Left ventricle myocardium inferior (tissue), 1 donor: ENCODE data around the gene ASTL. TPM values are rescaled to one million over a fixed set of nuclear protein-coding genes. Genes with fewer than 3 reads are reported as not detected.

Experiments used
- DNase-seq: peaks from one replicate; pipeline ENCODE4 v3.0.0-alpha.2; 2020
- H3K27ac ChIP-seq: fragments of 200-600 bp; replicated peaks from 2 replicates; pipeline ENCODE4 v1.8.0; 2021
- H3K27me3 ChIP-seq: fragments of 200-600 bp; 2 replicates; pipeline ENCODE4 v1.8.0; 2021; ENCODE audit warnings: low read depth
- H3K36me3 ChIP-seq: fragments of 200-600 bp; 2 replicates; pipeline ENCODE4 v1.8.0; 2021
- H3K4me1 ChIP-seq: fragments of 200-600 bp; 2 replicates; pipeline ENCODE4 v1.8.0; 2021
- H3K4me3 ChIP-seq: fragments of 200-600 bp; 2 replicates; pipeline ENCODE4 v1.8.0; 2021; ENCODE audit warnings: mild to moderate bottlenecking, moderate library complexity
- H3K9me3 ChIP-seq: fragments of 200-600 bp; replicated peaks from 2 replicates; pipeline ENCODE4 v1.8.0; 2021
- CTCF ChIP-seq: fragments of 200-600 bp; IDR thresholded peaks from 2 replicates; pipeline ENCODE4 v1.8.0; 2021; ENCODE audit warnings: antibody characterized with exemption, mild to moderate bottlenecking, borderline replicate concordance
- intact Hi-C: fragments of 100-400 bp; cut with micrococcal nuclease; formaldehyde crosslinking; loops from one replicate; pipeline ENCODE4 v1.11.0; 2022
- total RNA-seq: library from RNA; stranded (reverse); fragmentation: NEBNext Ultra II Directional; extraction: Animal tissue kit (Norgen Biotek cat#: 25700); gene quantifications from one replicate; pipeline ENCODE4 v1.2.1, GENCODE V29; 2021
- donor health status: DM: no; HTN: yes; CAD: no; lungs with severe emphysema.

ASTL gene
- total RNA-seq, 1 donor from 2014 or later, result not detected

- H3K4me3 ChIP-seq, result no peak overlapping the region
- no peaks in the 10 kb centered on the region for H3K36me3 ChIP-seq
- H3K9me3 ChIP-seq, result no peaks in the 10 kb centered on the region
- H3K27ac ChIP-seq, result peak overlapping the region; percentile 68
- peaks cover 44% of the 10 kb centered on the region for H3K4me1 ChIP-seq
- H3K27me3 ChIP-seq, result no peaks in the 10 kb centered on the region
- peak; percentile 18 for DNase-seq
- TF ChIP-seq CTCF, result no peak
- intact Hi-C loops, result no loop called here
These were observed 47.9 kb downstream of the ASTL start for GRCh38 chr2:96090196-96090926.

GRCh38 chr2:96089356-96090195, 48.7 kb downstream of the ASTL start:
- intact Hi-C loops, result no loop called here
- no peak for TF ChIP-seq CTCF
- peak; percentile 66 for DNase-seq
- Histone ChIP-seq H3K9me3 (no peaks in the 10 kb centered on the region), H3K4me3 (no peak overlapping the region), H3K27me3 (no peaks in the 10 kb centered on the region), H3K27ac (peak overlapping the region; percentile 68), H3K36me3 (no peaks in the 10 kb centered on the region), H3K4me1 (peaks cover 40% of the 10 kb centered on the region)

GRCh38 chr2:96088340-96089335, 49.7 kb downstream of the ASTL start:
- no peaks in the 10 kb centered on the region for H3K27me3 ChIP-seq
- H3K4me3 ChIP-seq, result no peak overlapping the region
- intact Hi-C loops, result no loop called here
- H3K9me3 ChIP-seq, result no peaks in the 10 kb centered on the region
- H3K36me3 ChIP-seq, result no peaks in the 10 kb centered on the region
- H3K27ac ChIP-seq, result no peak overlapping the region
- TF ChIP-seq CTCF, result no peak
- no peak for DNase-seq
- H3K4me1 ChIP-seq, result peaks cover 48% of the 10 kb centered on the region

GRCh38 chr2:96087130-96087529, 51.2 kb downstream of the ASTL start:
- H3K27ac ChIP-seq, result no peak overlapping the region
- H3K9me3 ChIP-seq, result no peaks in the 10 kb centered on the region
- no peak for TF ChIP-seq CTCF
- no peak overlapping the region for H3K4me3 ChIP-seq
- intact Hi-C loops, result no loop called here
- H3K36me3 ChIP-seq, result no peaks in the 10 kb centered on the region
- peaks cover 59% of the 10 kb centered on the region for H3K4me1 ChIP-seq
- no peak for DNase-seq
- H3K27me3 ChIP-seq, result no peaks in the 10 kb centered on the region
